AG10803 (cell line): ENCODE data around the gene ZFP42.

ENCODE experiments used
- DNase-seq: peaks from one replicate; pipeline ENCODE4 v3.0.0; 2010; ENCODE audit warnings: low read depth
- H3K4me3 ChIP-seq: 2 replicates; pipeline ENCODE4 v1.5.1; 2011; ENCODE audit warnings: mild to moderate bottlenecking, low read length, control low read depth
- CTCF ChIP-seq: conservative IDR thresholded peaks from 2 replicates; pipeline ENCODE4 v1.5.1; 2011; ENCODE audit warnings: mild to moderate bottlenecking, low read length, control low read depth, inconsistent platforms

Gene ZFP42

GRCh38 chr4:188021548-188022249, 26.1 kb downstream of the ZFP42 start:
- TF ChIP-seq CTCF = no peak
- no peak for DNase-seq
- H3K4me3 ChIP-seq = no peak overlapping the region

GRCh38 chr4:188023682-188024081, 28.1 kb downstream of the ZFP42 start:
- TF ChIP-seq CTCF = no peak
- DNase-seq = no peak
- H3K4me3 ChIP-seq = no peak overlapping the region

GRCh38 chr4:188025476-188025875, 29.9 kb downstream of the ZFP42 start:
- no peak overlapping the region for H3K4me3 ChIP-seq
- TF ChIP-seq CTCF = no peak
- DNase-seq = no peak

GRCh38 chr4:188029114-188029513, 33.5 kb downstream of the ZFP42 start:
- H3K4me3 ChIP-seq = no peak overlapping the region
- TF ChIP-seq CTCF = no peak
- DNase-seq = no peak

GRCh38 chr4:188030401-188030800, 34.8 kb downstream of the ZFP42 start:
- TF ChIP-seq CTCF = no peak
- DNase-seq = no peak
- H3K4me3 ChIP-seq = no peak overlapping the region

- TF ChIP-seq CTCF = no peak
- H3K4me3 ChIP-seq = no peak overlapping the region
These were observed 36.2 kb downstream of the ZFP42 start for GRCh38 chr4:188031751-188032150.

GRCh38 chr4:188032170-188032569, 36.6 kb downstream of the ZFP42 start:
- no peak overlapping the region for H3K4me3 ChIP-seq
- no peak for DNase-seq
- TF ChIP-seq CTCF = no peak

More at GRCh38 chr4:188031751-188032150, 36.2 kb downstream of the ZFP42 start:
- no peak for DNase-seq
